GM21390 (cell line): ENCODE results near the gene VTI1A.
"Not testable (repeated sequence)": the region's sequence is repeated elsewhere in the genome, so short reads cannot be mapped to it uniquely, and the experiment has no call there.

Experiments
- ATAC-seq: cut with Tn5 transposase; IDR thresholded peaks from one replicate; pipeline ENCODE4 v1.9.1; 2021; ENCODE audit not compliant: unreplicated experiment

VTI1A gene

DNA sequence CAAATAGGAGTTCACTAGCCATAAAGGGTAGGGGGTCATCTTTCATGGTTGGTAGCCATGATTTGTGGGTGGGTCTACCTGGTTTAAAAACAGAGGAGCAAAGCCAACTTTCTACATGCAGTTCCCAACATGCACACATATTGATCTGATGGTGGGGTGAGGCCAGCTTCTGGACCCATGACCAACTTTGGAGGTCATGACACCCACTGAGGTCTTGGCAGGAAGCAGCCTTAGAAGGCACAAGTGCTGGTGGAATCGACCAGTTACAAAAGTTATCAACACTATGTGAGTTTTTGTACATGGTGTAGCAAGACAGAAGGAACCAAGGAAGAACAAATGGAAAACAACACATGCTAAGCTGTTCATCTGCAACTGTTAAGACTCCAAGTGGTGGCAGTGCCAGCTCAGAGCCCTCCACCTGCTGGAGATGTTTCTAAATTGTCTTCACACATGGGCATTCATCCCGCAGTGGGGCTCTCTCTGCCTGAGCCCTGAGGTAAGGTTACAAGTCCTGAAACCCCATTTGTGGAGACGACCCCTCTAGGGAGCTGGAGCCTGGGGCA, 401.9 kb downstream of the VTI1A start:
- no peak for ATAC-seq

DNA sequence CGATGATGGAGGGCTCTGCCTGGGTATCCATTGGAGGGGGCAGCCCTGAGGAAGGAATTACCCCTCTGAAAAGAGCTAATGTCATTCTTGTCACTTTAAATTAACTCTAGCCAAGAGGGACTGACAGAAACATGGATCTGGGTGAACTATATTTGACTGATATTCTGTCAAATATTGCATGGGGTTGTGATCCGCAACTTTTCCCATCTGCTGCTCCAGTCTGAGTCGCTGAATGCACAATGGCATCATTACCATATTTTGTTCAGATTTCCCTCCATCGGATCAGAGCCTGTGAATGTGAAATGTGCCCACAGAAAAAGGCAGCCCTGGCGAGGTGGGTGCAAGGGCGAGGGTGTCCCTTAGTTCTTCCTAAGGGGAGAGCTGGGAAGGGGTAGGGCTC, 402.5 kb downstream of the VTI1A start:
- ATAC-seq, result no peak

DNA sequence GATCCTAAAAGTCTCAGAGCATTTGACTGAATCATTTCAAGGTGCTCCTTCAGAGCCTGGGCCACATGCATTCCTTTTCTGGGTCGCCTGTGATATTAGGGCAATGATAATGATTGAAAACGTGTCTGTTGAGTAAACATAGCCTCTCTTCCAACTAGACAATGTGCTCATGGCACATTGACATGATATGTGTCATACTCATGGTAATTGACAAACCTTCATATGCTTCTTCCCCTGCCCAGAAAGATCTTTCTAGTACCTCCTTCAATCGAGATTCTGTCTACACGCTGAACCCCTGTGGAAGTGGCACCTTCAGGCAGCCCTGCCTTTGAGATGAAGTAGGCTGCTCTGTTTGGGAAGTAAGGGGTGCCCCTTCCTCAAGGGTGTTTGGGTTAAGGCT, 404.2 kb downstream of the VTI1A start:
- ATAC-seq, result no peak

DNA sequence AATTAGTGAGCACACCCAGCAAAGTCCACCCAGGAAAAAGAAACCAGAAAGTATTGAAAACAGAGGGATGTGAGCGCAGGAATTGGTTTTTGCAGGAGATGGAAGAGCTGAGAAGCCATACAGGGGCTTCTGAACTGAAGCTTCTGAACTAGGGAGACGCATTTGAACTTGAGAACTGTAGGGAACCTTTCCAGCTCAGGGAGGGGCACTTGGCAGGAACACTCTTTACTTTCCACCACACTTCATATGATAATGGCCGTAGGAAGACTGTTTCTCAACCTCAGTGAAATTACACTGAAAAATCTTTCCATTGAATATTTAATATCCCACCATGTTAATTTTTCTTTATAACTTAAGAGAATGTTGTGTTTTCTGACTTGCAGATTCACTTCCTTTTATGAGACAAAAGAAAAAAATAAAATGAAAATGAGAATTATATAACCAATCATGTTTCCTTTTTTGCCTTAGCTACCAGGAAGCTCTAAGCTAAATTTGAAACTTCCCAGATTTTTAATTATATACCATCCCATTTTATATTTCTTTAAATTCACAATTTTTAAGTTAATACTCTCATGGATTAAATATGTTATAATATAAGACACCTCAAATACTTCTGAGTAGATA, 404.7 kb downstream of the VTI1A start:
- ATAC-seq, result no peak

DNA sequence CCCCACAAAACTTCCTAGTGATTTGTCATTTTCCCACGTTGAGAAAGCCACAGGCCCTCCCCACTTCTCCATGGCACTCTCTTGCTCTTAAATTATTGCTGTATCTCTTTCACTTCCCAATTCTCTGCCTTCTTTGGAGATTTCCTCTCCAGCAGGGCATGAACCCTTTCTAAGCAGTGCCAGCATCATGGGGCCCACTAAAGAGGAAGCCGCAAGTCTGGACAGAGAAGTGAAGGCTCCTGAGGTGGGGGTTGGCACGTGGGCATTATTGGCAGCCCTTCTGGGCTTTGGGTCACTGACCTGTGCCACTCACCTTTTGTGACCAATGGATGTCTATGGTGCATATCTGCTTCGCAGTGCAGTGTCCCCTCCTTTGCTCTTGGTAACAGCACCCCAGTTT, 405.3 kb downstream of the VTI1A start:
- ATAC-seq, result no peak

DNA sequence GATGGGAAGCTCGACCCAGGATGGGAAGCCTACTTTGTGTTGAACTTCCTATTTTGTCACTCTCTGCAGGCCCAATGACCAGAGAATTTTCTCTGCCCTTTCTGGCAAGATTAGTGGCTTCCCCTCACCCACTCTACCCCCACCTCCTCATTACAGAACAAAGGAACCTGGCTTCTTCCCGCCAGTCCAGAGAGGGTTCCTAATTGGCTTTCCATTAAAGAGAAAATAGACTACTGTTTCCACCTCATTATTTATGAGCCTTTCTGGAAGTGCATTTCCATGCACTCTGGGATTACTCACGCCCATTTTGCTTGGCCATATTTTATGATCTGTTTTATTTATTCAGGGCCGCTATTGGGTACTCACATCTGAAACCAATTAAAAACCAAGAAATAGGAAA, 408.1 kb downstream of the VTI1A start:
- ATAC-seq, result no peak

DNA sequence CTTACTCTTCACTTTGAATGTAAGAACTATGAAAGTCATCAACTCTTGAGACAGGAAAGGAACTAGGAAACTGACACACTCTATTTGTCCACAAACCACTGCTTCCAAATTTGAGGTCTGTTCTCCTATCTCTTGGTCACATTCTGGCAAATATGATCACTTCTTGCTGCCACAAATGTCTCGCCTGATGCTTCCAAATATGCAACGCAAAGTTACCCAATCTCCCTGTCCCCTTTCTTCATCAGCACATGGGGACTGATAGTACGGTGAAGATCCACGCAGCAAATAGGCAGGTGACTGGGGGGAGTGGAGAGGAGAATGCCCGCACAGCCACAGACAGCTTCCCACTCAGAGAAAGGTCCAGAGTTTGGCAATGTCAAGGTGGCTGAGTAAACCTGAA, 410.5 kb downstream of the VTI1A start:
- no peak for ATAC-seq

DNA sequence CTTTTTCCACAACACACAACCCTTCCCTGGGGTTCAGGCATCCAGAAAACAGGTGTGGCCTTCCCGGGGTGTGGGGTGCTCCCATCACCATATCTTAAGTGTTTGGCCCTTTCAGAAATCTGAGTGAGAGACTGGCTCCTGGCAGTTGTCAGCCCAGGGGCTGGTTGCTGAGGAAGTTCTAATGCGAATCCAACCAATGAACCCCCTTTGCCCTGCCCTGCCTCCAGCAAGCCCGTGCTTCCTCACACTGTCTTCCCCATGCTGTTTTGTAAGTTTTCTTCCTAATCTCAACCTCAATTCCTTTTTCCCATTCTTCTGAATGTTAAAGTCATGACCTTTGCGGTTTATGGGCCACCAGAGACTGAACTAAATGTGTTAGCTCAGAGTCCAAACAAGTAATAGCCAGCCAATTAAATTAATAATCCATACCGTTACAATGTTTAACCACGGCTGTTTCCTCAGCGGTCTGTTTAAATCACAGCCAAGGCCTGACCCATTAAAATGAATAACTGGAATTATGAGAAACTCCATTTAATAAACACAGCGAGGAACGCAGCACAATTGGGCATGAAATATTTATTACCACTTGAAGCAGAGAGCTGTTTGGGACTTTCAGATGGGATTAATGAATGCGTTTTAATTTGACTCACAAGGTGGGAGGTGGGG, 412.1 kb downstream of the VTI1A start:
- ATAC-seq, result no peak

DNA sequence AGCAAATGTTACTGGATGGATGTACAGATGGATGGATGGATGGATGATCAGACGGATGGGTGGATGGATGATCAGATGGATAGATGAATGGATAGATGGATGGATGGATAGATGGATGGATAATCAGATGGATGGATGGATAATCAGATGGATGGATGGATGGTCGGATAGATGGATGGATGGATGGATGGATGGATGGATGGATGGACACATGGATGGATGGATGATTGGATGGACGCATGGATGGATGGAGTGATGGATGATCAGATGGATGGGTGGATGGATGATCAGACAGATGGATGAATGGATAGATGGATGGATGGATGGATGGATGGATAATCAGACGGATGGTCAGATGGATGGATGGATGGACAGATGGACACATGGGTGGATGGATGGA, 412.8 kb downstream of the VTI1A start:
- ATAC-seq, result no peak

DNA sequence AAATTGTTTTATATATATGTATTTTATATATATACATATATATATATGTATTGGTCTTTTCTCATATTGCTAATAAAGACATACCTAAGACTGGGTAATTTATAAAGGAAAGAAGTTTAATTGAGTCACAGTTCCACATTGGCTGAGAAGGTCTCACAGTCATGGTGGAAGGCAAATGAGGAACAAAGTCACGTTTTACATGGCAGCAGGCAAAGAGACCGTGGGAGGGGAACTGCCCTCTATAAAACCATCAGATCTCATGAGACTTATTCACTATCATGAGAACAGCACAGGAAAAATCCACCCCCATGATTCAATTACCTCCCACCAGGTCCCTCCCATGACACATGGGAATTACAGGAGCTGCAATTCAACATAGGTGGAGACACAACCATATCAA, 416.4 kb downstream of the VTI1A start:
- not testable (repeated sequence) for ATAC-seq
